PFSK-1 (cell line): ENCODE results near the gene PCDH8.

Experiments used
- FOXP2 ChIP-seq: optimal IDR thresholded peaks from 2 replicates; pipeline ENCODE3; 2011; ENCODE audit warnings: borderline replicate concordance, control low read depth, inconsistent platforms; ENCODE audit not compliant: insufficient read depth; ENCODE audit errors: extremely low read length, extremely low read depth
- POLR2AphosphoS5 ChIP-seq: IDR thresholded peaks from 2 replicates; pipeline ENCODE4 v1.6.1; 2012; ENCODE audit warnings: low read depth, mild to moderate bottlenecking, control low read depth, low read length, moderate library complexity
- SIN3A ChIP-seq: IDR thresholded peaks from 2 replicates; pipeline ENCODE4 v1.6.1; 2012; ENCODE audit warnings: mild to moderate bottlenecking, low read length, moderate library complexity, borderline replicate concordance; ENCODE audit not compliant: insufficient read depth
- TAF1 ChIP-seq: IDR thresholded peaks from 2 replicates; pipeline ENCODE4 v1.6.1; 2012; ENCODE audit warnings: low read length, control low read depth, borderline replicate concordance; ENCODE audit not compliant: insufficient read depth
- TF ChIP-seq, protein P1 (sequence below), 2 experiments: IDR thresholded peaks; 2 replicates each; pipeline versions ENCODE4 v1.6.1 to v1.8.0; 2011 to 2012; ENCODE audit warnings: low read depth in 2 of 2, low read length in 2 of 2, control low read depth in 1 of 2, inconsistent platforms in 1 of 2, mild to moderate bottlenecking in 1 of 2, moderate library complexity in 1 of 2; ENCODE audit not compliant: insufficient read depth in 1 of 2

DNA sequence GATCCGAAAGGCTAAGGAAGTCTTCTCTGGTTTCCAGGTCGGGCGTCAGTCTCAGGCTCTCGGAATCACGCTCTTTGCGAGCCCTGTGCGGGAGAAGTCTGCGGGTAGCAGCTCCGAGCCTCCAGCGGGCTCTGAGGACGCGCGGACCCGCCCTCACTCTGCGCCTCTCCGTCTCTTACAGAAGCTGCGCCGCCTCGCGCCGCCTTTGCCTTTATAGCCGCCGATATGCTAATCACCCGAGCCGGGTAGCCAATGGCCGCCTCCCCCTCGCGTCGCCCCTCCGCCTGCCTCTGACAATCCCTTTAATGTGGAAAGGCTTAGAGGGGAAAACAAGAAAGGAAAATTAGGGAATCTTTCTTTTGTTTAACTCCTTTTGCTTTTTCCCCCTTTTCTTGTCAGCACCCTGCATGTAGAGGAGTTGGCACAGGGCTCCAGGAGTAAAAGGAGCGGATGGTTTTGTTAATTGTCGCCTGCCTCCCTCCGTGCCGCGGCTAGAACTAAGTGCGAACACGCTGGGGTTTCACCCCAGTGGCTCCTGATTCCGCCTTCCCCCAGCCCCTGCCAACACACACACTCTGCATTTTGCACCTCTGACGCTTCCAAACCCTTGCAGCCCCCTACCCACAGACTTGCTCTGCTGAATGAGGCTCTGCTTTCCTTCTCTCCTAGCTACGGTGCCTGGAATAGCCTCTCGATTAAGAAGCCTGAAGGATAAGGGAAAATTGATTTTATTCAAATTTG is at the start of gene PCDH8:
- TF ChIP-seq TAF1 (no peak), POLR2AphosphoS5 (no peak), SIN3A (no peak), FOXP2 (no peak)
- TF ChIP-seq, protein P1, sequence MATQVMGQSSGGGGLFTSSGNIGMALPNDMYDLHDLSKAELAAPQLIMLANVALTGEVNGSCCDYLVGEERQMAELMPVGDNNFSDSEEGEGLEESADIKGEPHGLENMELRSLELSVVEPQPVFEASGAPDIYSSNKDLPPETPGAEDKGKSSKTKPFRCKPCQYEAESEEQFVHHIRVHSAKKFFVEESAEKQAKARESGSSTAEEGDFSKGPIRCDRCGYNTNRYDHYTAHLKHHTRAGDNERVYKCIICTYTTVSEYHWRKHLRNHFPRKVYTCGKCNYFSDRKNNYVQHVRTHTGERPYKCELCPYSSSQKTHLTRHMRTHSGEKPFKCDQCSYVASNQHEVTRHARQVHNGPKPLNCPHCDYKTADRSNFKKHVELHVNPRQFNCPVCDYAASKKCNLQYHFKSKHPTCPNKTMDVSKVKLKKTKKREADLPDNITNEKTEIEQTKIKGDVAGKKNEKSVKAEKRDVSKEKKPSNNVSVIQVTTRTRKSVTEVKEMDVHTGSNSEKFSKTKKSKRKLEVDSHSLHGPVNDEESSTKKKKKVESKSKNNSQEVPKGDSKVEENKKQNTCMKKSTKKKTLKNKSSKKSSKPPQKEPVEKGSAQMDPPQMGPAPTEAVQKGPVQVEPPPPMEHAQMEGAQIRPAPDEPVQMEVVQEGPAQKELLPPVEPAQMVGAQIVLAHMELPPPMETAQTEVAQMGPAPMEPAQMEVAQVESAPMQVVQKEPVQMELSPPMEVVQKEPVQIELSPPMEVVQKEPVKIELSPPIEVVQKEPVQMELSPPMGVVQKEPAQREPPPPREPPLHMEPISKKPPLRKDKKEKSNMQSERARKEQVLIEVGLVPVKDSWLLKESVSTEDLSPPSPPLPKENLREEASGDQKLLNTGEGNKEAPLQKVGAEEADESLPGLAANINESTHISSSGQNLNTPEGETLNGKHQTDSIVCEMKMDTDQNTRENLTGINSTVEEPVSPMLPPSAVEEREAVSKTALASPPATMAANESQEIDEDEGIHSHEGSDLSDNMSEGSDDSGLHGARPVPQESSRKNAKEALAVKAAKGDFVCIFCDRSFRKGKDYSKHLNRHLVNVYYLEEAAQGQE (IDR thresholded peaks at IDR 0.05; ENCODE audit: insufficient read depth in 1 of 2, low read depth in 2 of 2, low read length in 2 of 2) = no peak
